VCaP (cell line): ENCODE results near the gene TIA1.
"Not testable (repeated sequence)": the region's sequence is repeated elsewhere in the genome, so short reads cannot be mapped to it uniquely, and the experiment has no call there.

Source experiments
- H3K27ac ChIP-seq: fragments of 450-650 bp; 2 replicates; pipeline ENCODE4 v1.5.1; 2017
- CTCF ChIP-seq: fragments of 450-650 bp; conservative IDR thresholded peaks from 2 replicates; pipeline ENCODE4 v1.5.1; 2017; ENCODE audit warnings: mild to moderate bottlenecking, moderate library complexity

TIA1 gene

GRCh38 chr2:70240599-70240998 is 7.8 kb downstream of the TIA1 start:
- no peak overlapping the region for H3K27ac ChIP-seq
- TF ChIP-seq CTCF: no peak

- H3K27ac ChIP-seq: no peak overlapping the region
- no peak for TF ChIP-seq CTCF
Observed at GRCh38 chr2:70233926-70234325, 14.5 kb downstream of the TIA1 start.

- no peak for TF ChIP-seq CTCF
- no peak overlapping the region for H3K27ac ChIP-seq
Observed at GRCh38 chr2:70226781-70227180, 21.6 kb downstream of the TIA1 start.

- not testable (repeated sequence) for H3K27ac ChIP-seq
Observed at GRCh38 chr2:70223305-70223704, 25.1 kb downstream of the TIA1 start.

- H3K27ac ChIP-seq: no peak overlapping the region
- TF ChIP-seq CTCF: no peak
Observed at GRCh38 chr2:70214953-70215549, 33.4 kb downstream of the TIA1 start.

- no peak overlapping the region for H3K27ac ChIP-seq
- TF ChIP-seq CTCF: no peak
Observed at GRCh38 chr2:70214365-70214764, 34.1 kb downstream of the TIA1 start.

- H3K27ac ChIP-seq: peak overlapping the region; percentile 75
Observed at GRCh38 chr2:70212298-70212932, 36.0 kb downstream of the TIA1 start.

More at GRCh38 chr2:70212298-70212932, 36.0 kb downstream of the TIA1 start:
- TF ChIP-seq CTCF: no peak
